Upper lobe of left lung (tissue), 6 donors: ENCODE measurements around the gene OTUD3. TPM values are rescaled to one million over a fixed set of nuclear protein-coding genes. Genes with fewer than 3 reads are reported as not detected.

Experiments used
- ATAC-seq, 2 donors: fragments of 200-7000 bp; cut with Tn5 transposase; one replicate each; pipeline ENCODE4 v1.9.1; 2022; ENCODE audit warnings: mild to moderate bottlenecking in 2 of 2, moderate library complexity in 2 of 2; ENCODE audit not compliant: low FRiP score in 2 of 2
- DNase-seq, 2 donors: peaks; one replicate each; pipeline ENCODE4 v3.0.0-alpha.2; 2019 to 2020
- H3K27ac ChIP-seq, 4 donors: fragments of 200-600 bp; sonication (generic); one replicate each; pipeline ENCODE4 v1.5.1; 2016 to 2019
- H3K27me3 ChIP-seq, 4 donors: fragments of 200-600 bp; sonication (generic); one replicate each; pipeline ENCODE4 v1.5.1; 2017 to 2019
- H3K36me3 ChIP-seq, 4 donors: fragments of 200-600 bp; sonication (generic); one replicate each; pipeline ENCODE4 v1.5.1; 2016 to 2019
- H3K4me1 ChIP-seq, 4 donors: fragments of 200-600 bp; sonication (generic); one replicate each; pipeline ENCODE4 v1.5.1; 2018 to 2019
- H3K4me3 ChIP-seq, 4 donors: fragments of 200-600 bp; sonication (generic); one replicate each; pipeline ENCODE4 v1.5.1; 2017 to 2019; ENCODE audit warnings: mild to moderate bottlenecking in 2 of 4, moderate library complexity in 1 of 4
- H3K9me3 ChIP-seq, 4 donors: fragments of 200-600 bp; sonication (generic); one replicate each; pipeline ENCODE4 v1.5.1; 2018 to 2019
- EP300 ChIP-seq, 4 donors: sonication (generic); formaldehyde crosslinking; IDR thresholded peaks; one replicate each; pipeline ENCODE4 v1.5.1; 2017; ENCODE audit warnings: antibody characterized with exemption in 4 of 4, control low read depth in 2 of 4
- POLR2A ChIP-seq, 4 donors: fragments of 450-650 bp; IDR thresholded peaks; one replicate each; pipeline ENCODE4 v1.5.1; 2016 to 2017; ENCODE audit warnings: antibody characterized with exemption in 4 of 4, mild to moderate bottlenecking in 2 of 4
- POLR2AphosphoS5 ChIP-seq, 2 donors: sonication (generic); formaldehyde crosslinking; IDR thresholded peaks; one replicate each; pipeline ENCODE4 v1.5.1; 2017; ENCODE audit warnings: antibody characterized with exemption in 2 of 2
- WGBS, 2 donors: methylation state at CpG; one replicate each; pipeline ENCODE4 v1.1.5; 2017 to 2018; 5-methylcytosine and 5-hydroxymethylcytosine counted together
- total RNA-seq, 6 donors: library from RNA; depleted of rRNA in 4 of 6; stranded (reverse); fragments of >200 nt in 4 of 6; gene quantifications; one replicate each; pipeline versions ENCODE4 v1.1.0 to v1.2.1, GENCODE V29; 2016 to 2021
- TF ChIP-seq, protein P1 (sequence below), 6 experiments: fragments of 450-650 bp in 4 of 6; fragments of 200-600 bp in 2 of 6; sonication (generic) in 2 of 6; IDR thresholded peaks; one replicate each; pipeline ENCODE4 v1.5.1; 2016 to 2019; ENCODE audit warnings: antibody characterized with exemption in 6 of 6
- donor health status: DM: no; HTN: no; CAD: no; lungs with moderate emphysema.
- donor health status: DM: no; HTN: yes; CAD: no; lungs with severe emphysema.

OTUD3 gene
- total RNA-seq, 6 donors from 2014 or later = 3.1 to 8.6 (median 6.9) TPM

DNA sequence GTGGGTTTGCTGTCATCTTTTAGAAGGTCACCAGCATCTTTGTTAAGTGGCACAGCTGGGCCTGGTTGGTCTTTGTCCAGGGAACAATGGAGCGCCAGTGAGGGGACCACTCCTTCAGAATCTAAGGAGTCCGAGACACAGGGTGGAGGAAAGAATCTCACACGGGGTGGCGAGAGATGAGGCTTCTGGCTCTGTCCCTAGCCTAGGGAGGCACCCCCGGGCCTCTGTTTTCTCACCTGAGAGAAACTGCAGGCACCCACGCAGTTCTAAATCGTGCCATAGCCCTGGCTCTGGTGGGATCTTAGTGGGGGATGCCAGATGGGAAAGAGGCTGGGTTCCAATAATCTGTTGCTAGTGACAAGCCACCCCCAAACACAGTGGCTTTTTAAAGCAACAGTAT is 52.1 kb downstream of the OTUD3 start:
- Histone ChIP-seq H3K36me3 (no peaks in the 10 kb centered on the region), H3K4me3 (no peak overlapping the region), H3K9me3 (peaks cover 3 to 24% (median 16%) of the 10 kb centered on the region in 4 donors), H3K4me1 (no peaks in the 10 kb centered on the region), H3K27me3 (no peaks in the 10 kb centered on the region), H3K27ac (no peak overlapping the region)
- DNase-seq (no peak), ATAC-seq (no peak)
- TF ChIP-seq, protein P1, sequence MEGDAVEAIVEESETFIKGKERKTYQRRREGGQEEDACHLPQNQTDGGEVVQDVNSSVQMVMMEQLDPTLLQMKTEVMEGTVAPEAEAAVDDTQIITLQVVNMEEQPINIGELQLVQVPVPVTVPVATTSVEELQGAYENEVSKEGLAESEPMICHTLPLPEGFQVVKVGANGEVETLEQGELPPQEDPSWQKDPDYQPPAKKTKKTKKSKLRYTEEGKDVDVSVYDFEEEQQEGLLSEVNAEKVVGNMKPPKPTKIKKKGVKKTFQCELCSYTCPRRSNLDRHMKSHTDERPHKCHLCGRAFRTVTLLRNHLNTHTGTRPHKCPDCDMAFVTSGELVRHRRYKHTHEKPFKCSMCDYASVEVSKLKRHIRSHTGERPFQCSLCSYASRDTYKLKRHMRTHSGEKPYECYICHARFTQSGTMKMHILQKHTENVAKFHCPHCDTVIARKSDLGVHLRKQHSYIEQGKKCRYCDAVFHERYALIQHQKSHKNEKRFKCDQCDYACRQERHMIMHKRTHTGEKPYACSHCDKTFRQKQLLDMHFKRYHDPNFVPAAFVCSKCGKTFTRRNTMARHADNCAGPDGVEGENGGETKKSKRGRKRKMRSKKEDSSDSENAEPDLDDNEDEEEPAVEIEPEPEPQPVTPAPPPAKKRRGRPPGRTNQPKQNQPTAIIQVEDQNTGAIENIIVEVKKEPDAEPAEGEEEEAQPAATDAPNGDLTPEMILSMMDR (IDR thresholded peaks at IDR 0.05) = no peak
- no peak for TF ChIP-seq EP300 (IDR thresholded peaks at IDR 0.05)
- no peak for TF ChIP-seq POLR2A (IDR thresholded peaks at IDR 0.05)
- TF ChIP-seq POLR2AphosphoS5 (IDR thresholded peaks at IDR 0.05) = no peak
- WGBS, 2 donors = 80 to 93% methylated on average over 7 of the region's 7 CpGs

GRCh38 chr1:19936061-19936750 is 54.0 kb downstream of the OTUD3 start:
- DNase-seq (no peak), ATAC-seq (no peak)
- H3K27ac ChIP-seq = no peak overlapping the region
- no peaks in the 10 kb centered on the region for H3K36me3 ChIP-seq
- no peak overlapping the region for H3K4me3 ChIP-seq
- no peaks in the 10 kb centered on the region for H3K27me3 ChIP-seq
- H3K9me3 ChIP-seq = peaks cover 3 to 19% (median 14%) of the 10 kb centered on the region in 4 donors
- 51 to 75% methylated on average over 3 of the region's 3 CpGs for WGBS, 2 donors
- TF ChIP-seq EP300 (IDR thresholded peaks at IDR 0.05) (no peak), POLR2AphosphoS5 (IDR thresholded peaks at IDR 0.05) (no peak), POLR2A (IDR thresholded peaks at IDR 0.05) (no peak)
- TF ChIP-seq, protein P1 (IDR thresholded peaks at IDR 0.05) = no peak
- no peaks in the 10 kb centered on the region for H3K4me1 ChIP-seq

DNA sequence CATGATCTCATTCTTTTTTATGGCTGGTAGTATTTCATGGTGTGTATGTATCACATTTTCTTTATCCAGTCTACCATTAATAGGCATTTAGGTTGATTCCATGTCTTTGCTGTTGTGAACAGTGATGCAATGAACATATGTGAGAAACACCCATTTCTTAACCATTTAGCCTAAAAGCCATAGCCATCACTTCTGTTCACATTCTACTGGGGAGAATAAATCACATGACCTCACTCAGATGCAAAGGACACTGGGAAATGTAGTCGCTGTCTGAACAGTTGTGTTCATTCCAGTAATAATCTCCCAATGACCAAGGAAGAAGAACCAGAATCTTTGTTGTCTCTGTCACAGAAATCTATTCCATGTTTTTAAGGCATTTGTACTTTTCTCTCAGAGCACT is 56.3 kb downstream of the OTUD3 start:
- H3K4me3 ChIP-seq = no peak overlapping the region
- H3K36me3 ChIP-seq = no peaks in the 10 kb centered on the region
- H3K9me3 ChIP-seq = no peaks in the 10 kb centered on the region
- no peaks in the 10 kb centered on the region for H3K4me1 ChIP-seq
- H3K27me3 ChIP-seq = no peaks in the 10 kb centered on the region
- ATAC-seq = no peak
- TF ChIP-seq, protein P1 (IDR thresholded peaks at IDR 0.05) = no peak
- TF ChIP-seq POLR2AphosphoS5 (IDR thresholded peaks at IDR 0.05) (no peak), EP300 (IDR thresholded peaks at IDR 0.05) (no peak)
- H3K27ac ChIP-seq = no peak overlapping the region
- WGBS, 2 donors = 90 to 95% methylated on average over 1 of the region's 1 CpG
- no peak for DNase-seq

DNA sequence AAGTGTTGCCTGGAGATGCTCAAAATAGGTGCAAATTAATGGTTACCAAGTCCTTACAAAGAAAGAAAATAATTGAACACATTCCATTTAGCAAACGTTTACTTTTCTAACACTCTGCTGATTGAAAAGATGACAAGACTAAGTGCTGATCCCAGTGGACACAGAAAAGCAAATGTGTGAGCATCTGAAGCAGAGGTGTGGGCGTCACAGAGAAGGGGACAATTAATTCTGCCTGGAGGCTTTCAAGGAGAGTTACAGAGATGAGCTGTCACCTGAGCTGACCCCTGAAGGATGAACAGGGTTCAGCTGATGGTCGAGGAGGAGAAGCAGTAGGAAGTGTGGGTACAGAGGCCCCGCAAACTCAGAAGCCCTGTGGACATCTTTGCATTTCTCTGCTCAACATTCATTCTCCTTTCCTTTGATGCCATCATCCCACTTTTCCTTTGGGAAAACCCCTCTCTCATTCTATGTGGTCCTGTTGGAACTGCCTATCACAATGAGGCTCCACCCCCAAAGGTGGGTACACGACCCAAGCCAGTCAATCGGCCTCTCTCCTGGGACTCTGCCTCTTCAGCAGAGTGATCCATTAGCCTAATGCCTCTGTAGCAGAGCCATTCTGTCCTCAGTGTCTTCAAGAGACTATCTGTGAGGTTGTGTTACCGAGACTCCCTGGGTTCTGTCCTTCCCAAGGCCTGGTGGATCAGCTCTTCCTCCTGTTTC is 58.5 kb downstream of the OTUD3 start:
- Histone ChIP-seq H3K4me1 (no peaks in the 10 kb centered on the region), H3K9me3 (no peaks in the 10 kb centered on the region), H3K27ac (no peak overlapping the region), H3K27me3 (no peaks in the 10 kb centered on the region), H3K4me3 (no peak overlapping the region), H3K36me3 (no peaks in the 10 kb centered on the region)
- no peak for TF ChIP-seq POLR2A (IDR thresholded peaks at IDR 0.05)
- no peak for TF ChIP-seq EP300 (IDR thresholded peaks at IDR 0.05)
- TF ChIP-seq, protein P1 (IDR thresholded peaks at IDR 0.05) = no peak
- no peak for TF ChIP-seq POLR2AphosphoS5 (IDR thresholded peaks at IDR 0.05)
- DNase-seq (no peak), ATAC-seq (no peak)
- 66 to 71% methylated on average over 7 of the region's 7 CpGs for WGBS, 2 donors
